Endothelial cell of umbilical vein (primary cell): Measurements from ENCODE around the gene TMEM19. TPM values are rescaled to one million over a fixed set of nuclear protein-coding genes. Genes with fewer than 3 reads are reported as not detected.

Experiments used
- BruUV-seq: library from RNA; stranded (reverse); fragments of 400-500 nt; replicated peaks from 2 replicates; lab custom pipeline; 2021; lab: Mats Ljungman, UMichigan
- CTCF ChIA-PET: fragments of 300-600, 350-600 bp; sonication (Branson Sonifier 250); formaldehyde crosslinking; loops from one replicate; lab custom pipeline; 2021; ENCODE audit warnings: antibody characterized with exemption, inconsistent platforms; lab: Charles Lee
- POLR2A ChIA-PET: fragments of 300-600, 350-600 bp; sonication (Branson Sonifier 250); formaldehyde crosslinking; loops from one replicate; lab custom pipeline; 2021; ENCODE audit warnings: antibody characterized with exemption, inconsistent platforms; lab: Charles Lee
- DNase-seq: peaks from one replicate; pipeline ENCODE4 v3.0.0-alpha.2; 2011; ENCODE audit warnings: low read depth, low spot score
- FAIRE-seq: peaks from 2 replicates; lab custom pipeline; 2011; peaks lifted over from hg19 to GRCh38; lab: Jason Lieb, UNC
- H2AFZ ChIP-seq: 2 replicates; pipeline ENCODE4 v1.6.0; 2012; ENCODE audit warnings: low read depth, low read length, control low read depth, inconsistent platforms
- H3K27ac ChIP-seq: 2 replicates; pipeline ENCODE4 v1.5.1; 2011; ENCODE audit warnings: low read depth, mild to moderate bottlenecking, control low read depth, low read length, moderate library complexity; ENCODE audit not compliant: insufficient read depth
- H3K27me3 ChIP-seq, 2 experiments: 2 replicates each; pipeline versions ENCODE4 v1.6.0 to v1.6.1; 2011; ENCODE audit warnings: low read length in 2 of 2, mixed read lengths in 1 of 2; ENCODE audit not compliant: control insufficient read depth in 2 of 2, insufficient read depth in 2 of 2
- H3K36me3 ChIP-seq, 2 experiments: 2 replicates in 1 of 2; 3 replicates in 1 of 2; pipeline ENCODE4 v1.5.1; 2011; ENCODE audit warnings: low read length in 2 of 2, mild to moderate bottlenecking in 1 of 2, moderate library complexity in 1 of 2; ENCODE audit not compliant: control insufficient read depth in 2 of 2, insufficient read depth in 2 of 2; ENCODE audit errors: extremely low read depth in 1 of 2
- H3K4me1 ChIP-seq: 3 replicates; pipeline ENCODE4 v1.5.1; 2011; ENCODE audit warnings: mild to moderate bottlenecking, low read length; ENCODE audit not compliant: control insufficient read depth, insufficient read depth; ENCODE audit errors: extremely low read depth
- H3K4me2 ChIP-seq: 2 replicates; pipeline ENCODE4 v1.6.1; 2011; ENCODE audit warnings: low read length, control low read depth, mixed read lengths; ENCODE audit not compliant: insufficient read depth
- H3K4me3 ChIP-seq, 3 experiments: fragments of 200-600 bp in 1 of 3; sonication (generic), shearing (Covaris generic) in 1 of 3; replicated peaks in 1 of 3; 2 replicates each; pipeline ENCODE4 v1.5.1; 2011 to 2016; ENCODE audit warnings: control low read depth in 3 of 3, low read length in 3 of 3, mild to moderate bottlenecking in 2 of 3, inconsistent platforms in 1 of 3, low read depth in 1 of 3, moderate library complexity in 1 of 3; ENCODE audit not compliant: insufficient read depth in 1 of 3
- H3K79me2 ChIP-seq: 2 replicates; pipeline ENCODE4 v1.6.0; 2012; ENCODE audit warnings: low read length, inconsistent platforms; ENCODE audit not compliant: control insufficient read depth, insufficient read depth
- H3K9ac ChIP-seq: replicated peaks from 2 replicates; pipeline ENCODE3; 2011; ENCODE audit warnings: low read length, control low read depth; ENCODE audit not compliant: insufficient read depth; ENCODE audit errors: extremely low read depth
- H3K9me1 ChIP-seq: replicated peaks from 3 replicates; pipeline ENCODE4 v1.6.0; 2011; ENCODE audit warnings: mild to moderate bottlenecking, low read length; ENCODE audit not compliant: control insufficient read depth, insufficient read depth; ENCODE audit errors: extremely low read depth
- H3K9me3 ChIP-seq: replicated peaks from 2 replicates; pipeline ENCODE4 v1.5.1; 2012; ENCODE audit warnings: low read length, inconsistent platforms; ENCODE audit not compliant: control insufficient read depth, insufficient read depth
- H4K20me1 ChIP-seq: replicated peaks from 2 replicates; pipeline ENCODE3; 2011; ENCODE audit warnings: mild to moderate bottlenecking, low read length; ENCODE audit not compliant: control insufficient read depth, insufficient read depth; ENCODE audit errors: extremely low read depth
- CTCF ChIP-seq, 2 donors: IDR thresholded peaks; 1 replicate in 1 of 2; 2 replicates in 1 of 2; pipeline ENCODE4 v1.5.1; 2011; ENCODE audit warnings: low read length in 2 of 2, mild to moderate bottlenecking in 2 of 2, moderate library complexity in 2 of 2, control low read depth in 1 of 2, inconsistent platforms in 1 of 2, low read depth in 1 of 2; ENCODE audit not compliant: insufficient read depth in 1 of 2; ENCODE audit errors: extremely low read depth in 1 of 2
- EZH2 ChIP-seq: IDR thresholded peaks from 2 replicates; pipeline ENCODE4 v1.6.1; 2012; ENCODE audit warnings: borderline replicate concordance, low read depth, mild to moderate bottlenecking, moderate library complexity, low read length, inconsistent platforms; ENCODE audit not compliant: severe bottlenecking
- FOS ChIP-seq: IDR thresholded peaks from 2 replicates; pipeline ENCODE4 v1.6.1; 2011; ENCODE audit warnings: mild to moderate bottlenecking, low read length, moderate library complexity, borderline replicate concordance; ENCODE audit not compliant: insufficient read depth
- GATA2 ChIP-seq: IDR thresholded peaks from 2 replicates; pipeline ENCODE4 v1.7.0; 2011; ENCODE audit warnings: low read depth, mild to moderate bottlenecking, moderate library complexity, mixed read lengths, low read length; ENCODE audit not compliant: insufficient read length, insufficient read depth
- JUN ChIP-seq: IDR thresholded peaks from 2 replicates; pipeline ENCODE4 v1.6.1; 2011; ENCODE audit warnings: borderline replicate concordance, low read depth; ENCODE audit not compliant: insufficient read length, insufficient read depth
- MAX ChIP-seq: IDR thresholded peaks from 2 replicates; pipeline ENCODE4 v1.6.1; 2011; ENCODE audit not compliant: insufficient read depth, insufficient read length
- MYC ChIP-seq: IDR thresholded peaks from one replicate; pipeline ENCODE4 v1.6.1; 2011; ENCODE audit warnings: mild to moderate bottlenecking, low read depth, low read length
- POLR2A ChIP-seq: IDR thresholded peaks from 2 replicates; pipeline ENCODE4 v1.6.1; 2012; ENCODE audit warnings: low read depth, mild to moderate bottlenecking, control low read depth, low read length
- POLR2AphosphoS5 ChIP-seq: IDR thresholded peaks from 2 replicates; pipeline ENCODE4 v1.6.1; 2012; ENCODE audit warnings: low read depth, mild to moderate bottlenecking, control low read depth, low read length, moderate library complexity; ENCODE audit not compliant: insufficient read depth
- dilution Hi-C: fragments of 300-500 bp; cut with MboI; formaldehyde crosslinking; loops from one replicate; pipeline ENCODE4 v1.15.0; 2019; ENCODE audit warnings: low sequenced_read_pairs; ENCODE audit not compliant: extremely low pct_ligation_motif_present
- intact Hi-C: fragments of 100-400 bp; cut with micrococcal nuclease; formaldehyde crosslinking; loops from one replicate; pipeline ENCODE4 v1.10.0; 2022
- polyA plus RNA-seq, 4 experiments: library from polyadenylated mRNA; depleted of rRNA in 3 of 4; stranded (reverse) in 3 of 4; unstranded in 1 of 4; fragments of >200 nt; gene quantifications; 2 replicates each; pipeline versions ENCODE4 v1.2.1 to v1.2.3, GENCODE V29; 2011 to 2012; ENCODE audit warnings: missing spikeins in 1 of 4
- total RNA-seq: library from RNA; stranded (reverse); gene quantifications from 2 replicates; pipeline ENCODE4 v1.2.3, GENCODE V29; 2021

Gene TMEM19
- total and polyA plus RNA-seq, 2 donors (not counting 3 experiments of a cell fraction or from before 2014, with no cell fraction given): 20.4 to 23.8 TPM

- peaks cover 0 to 3% of the 10 kb centered on the region in 2 experiments for H3K36me3 ChIP-seq
- ChIA-PET CTCF (interaction anchor here (0.9 kb wide), 1 partner anchor 53 kb away, joined by 3 read pairs; no protein-coding TSS in a partner anchor), POLR2A (no interaction called here)
- intact Hi-C loops (no loop called here), dilution Hi-C loops (no loop called here)
- no peaks in the 10 kb centered on the region for H3K79me2 ChIP-seq
- no peak overlapping the region for H2AFZ ChIP-seq
- H3K4me2 ChIP-seq: no peak overlapping the region
- H3K27ac ChIP-seq: no peak overlapping the region
- no peaks in the 10 kb centered on the region for H3K27me3 ChIP-seq
- H3K9me1 ChIP-seq: no peaks in the 10 kb centered on the region
- FAIRE-seq: no peak
- DNase-seq: no peak
- H3K4me1 ChIP-seq: no peaks in the 10 kb centered on the region
- no peaks in the 10 kb centered on the region for H4K20me1 ChIP-seq
- no peaks in the 10 kb centered on the region for H3K9me3 ChIP-seq
- H3K4me3 ChIP-seq: no peak overlapping the region
- TF ChIP-seq POLR2A (no peak), FOS (no peak), GATA2 (no peak), POLR2AphosphoS5 (no peak), MYC (no peak), EZH2 (no peak), MAX (no peak), JUN (no peak), CTCF (IDR thresholded peaks at IDR 0.05; ENCODE audit: extremely low read depth in 1 of 2, insufficient read depth in 1 of 2, low read depth in 1 of 2, low read length in 2 of 2) (no peak)
- no TSS peak for BruUV-seq
- no peak overlapping the region for H3K9ac ChIP-seq
Measured at GRCh38 chr12:71694099-71694820, 8.4 kb downstream of the TMEM19 start.
